ENCODE measurements around the gene THSD1. TPM values are rescaled to one million over a fixed set of nuclear protein-coding genes. Genes with fewer than 3 reads are reported as not detected.

Gene THSD1
- total and polyA plus RNA-seq, 8 donors: 10.8 to 57.2 (median 48.3) TPM

- Histone ChIP-seq H3K36me3 (no peaks in the 10 kb centered on the region), H3K4me1 (no peaks in the 10 kb centered on the region), H3K9me3 (no peaks in the 10 kb centered on the region), H3K4me3 (no peak overlapping the region), H3K27ac (no peak overlapping the region), H3K27me3 (no peaks in the 10 kb centered on the region)
- intact Hi-C loops (cut with DNase I): no loop called here
- no peak for TF ChIP-seq CTCF (IDR thresholded peaks at IDR 0.05)
- ATAC-seq: no peak
- no peak for DNase-seq
These were observed 18.3 kb downstream of the THSD1 start for GRCh38 chr13:52387721-52388120.

GRCh38 chr13:52385870-52386269, 20.1 kb downstream of the THSD1 start:
- ATAC-seq: no peak
- H3K36me3 ChIP-seq: no peaks in the 10 kb centered on the region
- intact Hi-C loops (cut with DNase I): no loop called here

GRCh38 chr13:52383366-52383765, 22.6 kb downstream of the THSD1 start:
- Histone ChIP-seq H3K4me3 (no peak overlapping the region), H3K27me3 (no peaks in the 10 kb centered on the region), H3K27ac (no peak overlapping the region), H3K36me3 (peaks cover 0 to 2% of the 10 kb centered on the region in 2 donors), H3K9me3 (no peaks in the 10 kb centered on the region), H3K4me1 (no peaks in the 10 kb centered on the region)
- ATAC-seq (no peak), DNase-seq (no peak)
- no peak for TF ChIP-seq CTCF (IDR thresholded peaks at IDR 0.05)
- intact Hi-C loops (cut with DNase I): no loop called here

More at GRCh38 chr13:52385870-52386269, 20.1 kb downstream of the THSD1 start:
- H3K4me1 ChIP-seq: no peaks in the 10 kb centered on the region
- DNase-seq: no peak
- TF ChIP-seq CTCF (IDR thresholded peaks at IDR 0.05): no peak
- no peaks in the 10 kb centered on the region for H3K27me3 ChIP-seq
- no peak overlapping the region for H3K27ac ChIP-seq
- H3K4me3 ChIP-seq: no peak overlapping the region
- no peaks in the 10 kb centered on the region for H3K9me3 ChIP-seq

GRCh38 chr13:52378312-52378711, 27.7 kb downstream of the THSD1 start:
- no peak overlapping the region for H3K4me3 ChIP-seq
- intact Hi-C loops (cut with DNase I): no loop called here
- DNase-seq (no peak), ATAC-seq (no peak)
- H3K27ac ChIP-seq: peak overlapping the region in 1 of 2 donors; percentile 18
- no peaks in the 10 kb centered on the region for H3K27me3 ChIP-seq
- no peak for TF ChIP-seq CTCF (IDR thresholded peaks at IDR 0.05)
- peaks cover 5 to 6% of the 10 kb centered on the region in 2 donors for H3K4me1 ChIP-seq
- H3K9me3 ChIP-seq: no peaks in the 10 kb centered on the region
- peaks cover 0 to 10% of the 10 kb centered on the region in 2 donors for H3K36me3 ChIP-seq

GRCh38 chr13:52377898-52378297, 28.1 kb downstream of the THSD1 start:
- H3K4me1 ChIP-seq: peaks cover 5 to 6% of the 10 kb centered on the region in 2 donors
- no peaks in the 10 kb centered on the region for H3K9me3 ChIP-seq
- no peak overlapping the region for H3K4me3 ChIP-seq
- H3K27ac ChIP-seq: peak overlapping the region in 1 of 2 donors; percentile 18
- no peak for DNase-seq
- no peak for ATAC-seq
- no peak for TF ChIP-seq CTCF (IDR thresholded peaks at IDR 0.05)
- intact Hi-C loops (cut with DNase I): no loop called here
- H3K36me3 ChIP-seq: peaks cover 0 to 10% of the 10 kb centered on the region in 2 donors
- no peaks in the 10 kb centered on the region for H3K27me3 ChIP-seq

Data from left lung (tissue), 10 donors.